SH-SY5Y (cell line): ENCODE data around the gene SAMM50.

Source experiments
- GATA2 ChIP-seq: IDR thresholded peaks from 2 replicates; pipeline ENCODE4 v1.6.1; 2011; ENCODE audit warnings: mild to moderate bottlenecking, low read depth, low read length
- GATA3 ChIP-seq: IDR thresholded peaks from 2 replicates; pipeline ENCODE4 v1.6.1; 2011; ENCODE audit warnings: low read depth, mild to moderate bottlenecking, low read length, moderate library complexity

GRCh38 chr22:43994416-43994815 lies 39.2 kb downstream of the SAMM50 start:
- TF ChIP-seq GATA2, result no peak
- no peak for TF ChIP-seq GATA3
